Measurements from ENCODE around the gene TOPORS. TPM values are rescaled to one million over a fixed set of nuclear protein-coding genes. Genes with fewer than 3 reads are reported as not detected.

The TOPORS gene
- total and polyA plus RNA-seq, 8 donors: 3.0 to 9.0 (median 4.8) TPM

DNA sequence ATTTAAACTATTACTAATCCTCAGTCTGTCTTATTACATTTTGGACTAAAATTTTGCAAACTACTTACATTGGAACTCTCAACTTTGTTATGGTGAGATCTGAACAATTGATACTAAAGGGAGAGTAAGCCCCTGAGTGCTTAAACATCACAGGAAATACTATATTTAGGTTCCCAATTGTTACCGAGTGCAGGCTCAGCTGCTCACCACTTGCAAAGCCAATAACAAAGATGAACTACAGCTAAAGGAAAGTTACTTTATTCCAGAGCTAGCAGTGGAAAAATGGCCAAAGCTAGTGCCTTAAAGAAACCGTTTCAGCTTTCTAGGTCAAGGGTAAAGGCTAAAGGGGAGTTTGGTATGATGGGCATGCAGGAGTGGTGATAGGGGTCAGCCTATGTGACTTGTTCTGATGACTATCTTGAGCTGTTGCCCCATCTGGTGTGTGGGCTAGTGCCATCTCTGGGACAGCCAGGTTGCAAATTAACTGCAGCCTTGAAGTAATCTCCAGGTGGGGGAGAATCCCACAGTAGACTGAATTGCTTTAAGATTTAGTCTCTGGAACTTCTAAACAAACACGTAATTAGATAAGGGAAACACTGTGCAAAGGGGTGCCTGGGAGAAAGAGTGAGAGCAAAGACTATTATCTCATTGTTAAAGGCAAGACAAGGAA lies 28.4 kb upstream of the TOPORS start:
- Histone ChIP-seq H3K27me3 (no peaks in the 10 kb centered on the region), H3K4me1 (no peaks in the 10 kb centered on the region), H3K27ac (no peak overlapping the region), H3K36me3 (no peaks in the 10 kb centered on the region), H3K9me3 (no peaks in the 10 kb centered on the region), H3K4me3 (no peak overlapping the region)
- 8 to 13% methylated on average over 3 of the region's 3 CpGs for WGBS, 2 donors
- TF ChIP-seq, protein P1, sequence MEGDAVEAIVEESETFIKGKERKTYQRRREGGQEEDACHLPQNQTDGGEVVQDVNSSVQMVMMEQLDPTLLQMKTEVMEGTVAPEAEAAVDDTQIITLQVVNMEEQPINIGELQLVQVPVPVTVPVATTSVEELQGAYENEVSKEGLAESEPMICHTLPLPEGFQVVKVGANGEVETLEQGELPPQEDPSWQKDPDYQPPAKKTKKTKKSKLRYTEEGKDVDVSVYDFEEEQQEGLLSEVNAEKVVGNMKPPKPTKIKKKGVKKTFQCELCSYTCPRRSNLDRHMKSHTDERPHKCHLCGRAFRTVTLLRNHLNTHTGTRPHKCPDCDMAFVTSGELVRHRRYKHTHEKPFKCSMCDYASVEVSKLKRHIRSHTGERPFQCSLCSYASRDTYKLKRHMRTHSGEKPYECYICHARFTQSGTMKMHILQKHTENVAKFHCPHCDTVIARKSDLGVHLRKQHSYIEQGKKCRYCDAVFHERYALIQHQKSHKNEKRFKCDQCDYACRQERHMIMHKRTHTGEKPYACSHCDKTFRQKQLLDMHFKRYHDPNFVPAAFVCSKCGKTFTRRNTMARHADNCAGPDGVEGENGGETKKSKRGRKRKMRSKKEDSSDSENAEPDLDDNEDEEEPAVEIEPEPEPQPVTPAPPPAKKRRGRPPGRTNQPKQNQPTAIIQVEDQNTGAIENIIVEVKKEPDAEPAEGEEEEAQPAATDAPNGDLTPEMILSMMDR (IDR thresholded peaks at IDR 0.05): no peak
- DNase-seq: no peak
- ATAC-seq: no peak
- intact Hi-C loops (cut with DNase I): loop anchor here (5.0 to 10.0 kb wide), 3 partner anchors 206 to 392 kb away; no protein-coding TSS in a partner anchor
- FAIRE-seq: no peak

DNA sequence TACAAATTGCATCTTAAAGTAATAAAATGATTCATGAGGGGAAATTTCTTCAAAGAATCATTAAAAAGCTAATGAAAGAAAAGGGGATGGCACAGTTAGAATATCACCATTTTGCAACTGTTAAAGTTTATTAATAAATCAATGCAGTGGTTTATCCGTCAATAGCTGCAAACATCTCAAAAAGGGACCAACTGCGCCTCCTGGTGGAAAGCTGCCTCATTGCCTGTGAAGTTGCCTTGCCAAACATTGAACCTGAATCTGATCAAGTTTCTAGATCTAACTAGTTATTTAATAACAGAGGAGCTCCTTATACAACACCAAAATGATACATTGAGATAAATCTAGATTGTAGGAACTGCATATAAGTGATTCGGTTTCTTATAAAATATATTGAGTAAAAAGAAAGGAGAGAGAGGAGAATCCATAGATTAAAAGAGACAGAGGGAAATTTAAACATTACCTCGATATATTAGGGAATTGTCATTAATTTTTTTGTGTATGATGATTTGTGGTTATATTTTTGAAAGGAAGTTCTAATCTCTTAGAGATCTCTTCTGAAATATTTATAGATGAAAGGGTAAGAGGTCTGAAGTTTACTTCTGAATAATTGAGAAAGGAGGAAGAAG lies 27.4 kb upstream of the TOPORS start:
- Histone ChIP-seq H3K4me3 (no peak overlapping the region), H3K4me1 (no peaks in the 10 kb centered on the region), H3K27ac (no peak overlapping the region), H3K9me3 (no peaks in the 10 kb centered on the region), H3K36me3 (no peaks in the 10 kb centered on the region), H3K27me3 (no peaks in the 10 kb centered on the region)
- intact Hi-C loops (cut with DNase I): loop anchor here (5.0 to 10.0 kb wide), 6 partner anchors 145 to 392 kb away; partner anchors contain the start of gene ACO1 (in 1 of the 3)
- peak; percentile 58 to 88 (median 80) for ATAC-seq
- TF ChIP-seq, protein P1 (IDR thresholded peaks at IDR 0.05): peak; percentile 53 to 90 (median 84)
- WGBS, 2 donors: 13 to 15% methylated on average over 4 of the region's 4 CpGs
- peak; percentile 54 to 87 (median 66) for DNase-seq
- peak; percentile 90 for FAIRE-seq

DNA sequence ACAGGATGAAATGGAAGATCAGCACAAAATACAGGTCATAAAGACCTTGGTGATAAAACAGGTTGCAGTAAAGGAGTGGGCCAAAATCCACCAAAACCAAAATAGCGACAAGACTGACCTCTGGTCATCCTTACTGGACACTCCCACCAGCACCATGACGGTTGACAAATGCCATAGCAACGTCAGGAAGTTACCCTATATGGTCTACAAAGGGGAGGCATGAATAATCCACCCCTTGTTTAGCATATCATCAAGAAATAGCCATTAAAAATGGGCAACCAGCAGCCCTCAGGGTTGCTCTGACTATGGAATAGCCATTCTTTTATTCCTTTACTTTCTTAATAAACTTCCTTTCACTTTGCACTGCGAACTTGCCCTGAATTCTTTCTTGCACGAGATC lies 26.6 kb upstream of the TOPORS start:
- no peaks in the 10 kb centered on the region for H3K4me1 ChIP-seq
- WGBS, 2 donors: 40 to 49% methylated on average over 5 of the region's 5 CpGs

DNA sequence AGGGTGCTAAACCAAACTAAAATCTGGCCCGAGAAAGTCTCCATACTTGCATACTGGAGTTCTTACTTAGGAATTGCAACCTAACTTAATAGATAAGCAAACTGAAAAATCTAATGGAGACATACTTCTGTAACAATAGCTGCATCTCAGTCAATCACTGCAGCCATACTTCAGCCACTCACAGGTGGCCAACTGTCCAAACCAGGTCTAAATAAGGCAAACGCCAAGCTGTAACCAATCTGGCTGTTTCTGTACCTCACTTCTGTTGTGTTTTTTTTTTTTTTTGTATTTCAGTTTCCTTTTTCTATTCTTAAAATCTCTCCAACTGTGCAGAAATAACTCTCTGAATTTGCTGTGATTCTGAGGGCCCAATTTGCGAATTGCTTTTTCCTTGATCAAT lies 24.9 kb upstream of the TOPORS start:
- DNase-seq (no peak), ATAC-seq (no peak), FAIRE-seq (no peak)
- Histone ChIP-seq H3K4me1 (peaks cover 0 to 6% (median 0%) of the 10 kb centered on the region in 3 donors), H3K9me3 (no peaks in the 10 kb centered on the region), H3K27me3 (no peaks in the 10 kb centered on the region), H3K36me3 (no peaks in the 10 kb centered on the region), H3K4me3 (no peak overlapping the region), H3K27ac (no peak overlapping the region)
- TF ChIP-seq, protein P1 (IDR thresholded peaks at IDR 0.05): no peak
- intact Hi-C loops (cut with DNase I): loop anchor here in 2 of 3 donors (5.0 to 10.0 kb wide), 3 partner anchors 143 to 200 kb away; partner anchors contain the start of gene ACO1 (in 1 of the 2)
- 53 to 66% methylated on average over 3 of the region's 3 CpGs for WGBS, 2 donors

More for the DNA sequence above, 26.6 kb upstream of the TOPORS start:
- no peak for ATAC-seq
- Histone ChIP-seq H3K36me3 (no peaks in the 10 kb centered on the region), H3K27ac (no peak overlapping the region), H3K9me3 (no peaks in the 10 kb centered on the region), H3K4me3 (no peak overlapping the region), H3K27me3 (no peaks in the 10 kb centered on the region)
- intact Hi-C loops (cut with DNase I): loop anchor here in 2 of 3 donors (5.0 to 10.0 kb wide), 3 partner anchors 144 to 202 kb away; partner anchors contain the start of gene ACO1 (in 1 of the 2)
- FAIRE-seq: no peak
- DNase-seq: no peak
- TF ChIP-seq, protein P1 (IDR thresholded peaks at IDR 0.05): no peak

Measured in pancreas (tissue), 10 donors.